HepG2 (cell line): ENCODE data around the gene SLC23A3. TPM values are rescaled to one million over a fixed set of nuclear protein-coding genes. Genes with fewer than 3 reads are reported as not detected.
A peak's percentile ranks its signal among the peaks of the same experiment; 100 is the strongest.

Source experiments
- EEA1 ChIP-seq: sonication (generic); formaldehyde crosslinking; IDR thresholded peaks from 2 replicates; pipeline ENCODE4 v1.5.1; 2020; ENCODE audit warnings: mild to moderate bottlenecking, missing genetic modification reagents, borderline replicate concordance
- ERF ChIP-seq: IDR thresholded peaks from 2 replicates; pipeline ENCODE4 v1.6.1; 2018; ENCODE audit warnings: missing biosample characterization, missing genetic modification reagents
- ETV6 ChIP-seq: sonication (generic); formaldehyde crosslinking; conservative IDR thresholded peaks from 2 replicates; pipeline ENCODE4 v1.4.0; 2020; ENCODE audit warnings: missing genetic modification reagents
- FOXP1 ChIP-seq, 2 experiments: fragments of 450-650 bp in 1 of 2; IDR thresholded peaks; 2 replicates each; pipeline ENCODE4 v1.6.1; 2017 to 2018; ENCODE audit warnings: antibody characterized with exemption in 1 of 2
- HDAC1 ChIP-seq: sonication (generic); formaldehyde crosslinking; IDR thresholded peaks from 2 replicates; pipeline ENCODE4 v1.5.1; 2020; ENCODE audit warnings: mild to moderate bottlenecking, missing genetic modification reagents
- MAFK ChIP-seq, 2 experiments: IDR thresholded peaks in 1 of 2; conservative IDR thresholded peaks in 1 of 2; 2 replicates each; pipeline ENCODE4 v1.6.1; 2011; ENCODE audit warnings: improper control_type of control experiment in 2 of 2, low read length in 2 of 2
- MTA1 ChIP-seq: sonication (generic); formaldehyde crosslinking; IDR thresholded peaks from 2 replicates; pipeline ENCODE4 v1.4.0; 2020; ENCODE audit warnings: missing genetic modification reagents, mild to moderate bottlenecking, borderline replicate concordance
- REXO4 ChIP-seq: sonication (generic); formaldehyde crosslinking; IDR thresholded peaks from 2 replicates; pipeline ENCODE4 v1.8.0; 2022; ENCODE audit warnings: missing genetic modification reagents, mild to moderate bottlenecking, borderline replicate concordance
- RFX1 ChIP-seq: fragments of 450-650 bp; IDR thresholded peaks from 2 replicates; pipeline ENCODE4 v1.6.1; 2017
- SMC3 ChIP-seq: IDR thresholded peaks from 2 replicates; pipeline ENCODE4 v1.6.1; 2011; ENCODE audit warnings: low read length, improper control_type of control experiment
- SOX5 ChIP-seq: IDR thresholded peaks from 2 replicates; pipeline ENCODE4 v1.6.1; 2016; ENCODE audit warnings: borderline replicate concordance
- ZBTB1 ChIP-seq: sonication (generic); formaldehyde crosslinking; IDR thresholded peaks from 2 replicates; pipeline ENCODE4 v1.4.0; 2020; ENCODE audit warnings: missing genetic modification reagents, borderline replicate concordance
- ZNF225 ChIP-seq: sonication (generic); formaldehyde crosslinking; IDR thresholded peaks from 2 replicates; pipeline ENCODE4 v1.4.0; 2020; ENCODE audit warnings: mild to moderate bottlenecking, missing genetic modification reagents
- ZNF556 ChIP-seq: sonication (generic); formaldehyde crosslinking; IDR thresholded peaks from 2 replicates; pipeline ENCODE4 v1.4.0; 2020; ENCODE audit warnings: mild to moderate bottlenecking, missing genetic modification reagents, borderline replicate concordance
- ZNF564 ChIP-seq: sonication (generic); formaldehyde crosslinking; IDR thresholded peaks from 2 replicates; pipeline ENCODE4 v1.8.1; 2023; ENCODE audit warnings: mild to moderate bottlenecking, missing genetic modification reagents
- ZNF644 ChIP-seq: IDR thresholded peaks from 2 replicates; pipeline ENCODE4 v1.6.1; 2016; ENCODE audit warnings: low read depth
- ZNF670 ChIP-seq: sonication (generic); formaldehyde crosslinking; IDR thresholded peaks from 2 replicates; pipeline ENCODE4 v1.8.0; 2022; ENCODE audit warnings: mild to moderate bottlenecking, missing genetic modification reagents, borderline replicate concordance
- ZNF678 ChIP-seq: sonication (generic); formaldehyde crosslinking; IDR thresholded peaks from 2 replicates; pipeline ENCODE4 v1.4.0; 2020; ENCODE audit warnings: mild to moderate bottlenecking, missing genetic modification reagents
- ZNF879 ChIP-seq: sonication (generic); formaldehyde crosslinking; IDR thresholded peaks from 2 replicates; pipeline ENCODE4 v1.8.1; 2023; ENCODE audit warnings: missing genetic modification reagents
- ZSCAN31 ChIP-seq: sonication (generic); formaldehyde crosslinking; IDR thresholded peaks from 2 replicates; pipeline ENCODE4 v1.5.0; 2020; ENCODE audit warnings: low read depth, mild to moderate bottlenecking, missing genetic modification reagents
- polyA plus RNA-seq, 8 experiments: library from polyadenylated mRNA; depleted of rRNA in 3 of 8; stranded (reverse) in 7 of 8; unstranded in 1 of 8; fragments of >200 nt; fragmentation: Illumina TruSeq in 4 of 8; extraction: Trizol in 4 of 8; gene quantifications; 2 replicates each; pipeline versions ENCODE4 v1.2.1 to v1.2.3, GENCODE V29; 2011 to 2016; ENCODE audit warnings: low read depth in 4 of 8, missing spikeins in 1 of 8, mixed read lengths in 1 of 8; ENCODE audit not compliant: insufficient read depth in 1 of 8
- total RNA-seq, 5 experiments: library from RNA; depleted of rRNA; stranded (reverse); fragments of >200 nt; fragmentation: Illumina TruSeq; extraction: Trizol; gene quantifications; 2 replicates each; pipeline ENCODE4 v1.2.3, GENCODE V29; 2016; ENCODE audit warnings: low read depth in 1 of 5
- TF ChIP-seq, protein P1 (sequence below): sonication (generic); formaldehyde crosslinking; conservative IDR thresholded peaks from 2 replicates; pipeline ENCODE4 v1.8.1; 2023; ENCODE audit warnings: missing genetic modification reagents
- TF ChIP-seq, protein P2 (sequence below): sonication (generic); formaldehyde crosslinking; IDR thresholded peaks from 2 replicates; pipeline ENCODE4 v1.5.0; 2020; ENCODE audit warnings: missing genetic modification reagents, mild to moderate bottlenecking, borderline replicate concordance
- TF ChIP-seq, protein P3 (sequence below): sonication (generic); formaldehyde crosslinking; conservative IDR thresholded peaks from 2 replicates; pipeline ENCODE4 v1.4.0; 2020; ENCODE audit warnings: missing genetic modification reagents

Gene SLC23A3
- total and polyA plus RNA-seq, 2 of the 13 experiments (the other 11 are each of a cell fraction or from before 2014, with no cell fraction given): 0.38 to 0.78 TPM

GRCh38 chr2:219178377-219179175, 8.7 kb upstream of the SLC23A3 start (continued):
- TF ChIP-seq ZNF879 (no peak), ZNF644 (CRISPR knock-in tag) (no peak), ZNF670 (CRISPR knock-in tag) (no peak), HDAC1 (CRISPR knock-in tag) (peak; percentile 2; the same call in 1 of the 2 replicates), ZNF678 (CRISPR knock-in tag) (no peak; the same call in 1 of the 2 replicates), ETV6 (CRISPR knock-in tag) (no peak), REXO4 (no peak), ZNF556 (CRISPR knock-in tag) (no peak), EEA1 (0 out of 2 replicates have a peak, but pooled peaks have one; percentile 44), ERF (CRISPR knock-in tag) (no peak), SOX5 (CRISPR knock-in tag) (no peak), ZBTB1 (no peak), RFX1 (no peak), FOXP1 (IDR thresholded peaks at IDR 0.05) (no peak), FOXP1 (CRISPR knock-in tag; IDR thresholded peaks at IDR 0.05) (no peak), ZSCAN31 (CRISPR knock-in tag) (no peak), ZNF225 (CRISPR knock-in tag) (0 out of 2 replicates have a peak, but pooled peaks have one; percentile 66), SMC3 (no peak), MAFK (conservative IDR thresholded peaks at IDR 0.05 in 1 of 2, IDR thresholded peaks at IDR 0.05 in 1 of 2; ENCODE audit: low read length in 2 of 2) (no peak), MTA1 (CRISPR knock-in tag) (no peak; the same call in 1 of the 2 replicates), ZNF564 (CRISPR knock-in tag) (no peak)
- TF ChIP-seq, protein P1, sequence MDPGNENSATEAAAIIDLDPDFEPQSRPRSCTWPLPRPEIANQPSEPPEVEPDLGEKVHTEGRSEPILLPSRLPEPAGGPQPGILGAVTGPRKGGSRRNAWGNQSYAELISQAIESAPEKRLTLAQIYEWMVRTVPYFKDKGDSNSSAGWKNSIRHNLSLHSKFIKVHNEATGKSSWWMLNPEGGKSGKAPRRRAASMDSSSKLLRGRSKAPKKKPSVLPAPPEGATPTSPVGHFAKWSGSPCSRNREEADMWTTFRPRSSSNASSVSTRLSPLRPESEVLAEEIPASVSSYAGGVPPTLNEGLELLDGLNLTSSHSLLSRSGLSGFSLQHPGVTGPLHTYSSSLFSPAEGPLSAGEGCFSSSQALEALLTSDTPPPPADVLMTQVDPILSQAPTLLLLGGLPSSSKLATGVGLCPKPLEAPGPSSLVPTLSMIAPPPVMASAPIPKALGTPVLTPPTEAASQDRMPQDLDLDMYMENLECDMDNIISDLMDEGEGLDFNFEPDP (CRISPR knock-in tag): no peak
- TF ChIP-seq, protein P2, sequence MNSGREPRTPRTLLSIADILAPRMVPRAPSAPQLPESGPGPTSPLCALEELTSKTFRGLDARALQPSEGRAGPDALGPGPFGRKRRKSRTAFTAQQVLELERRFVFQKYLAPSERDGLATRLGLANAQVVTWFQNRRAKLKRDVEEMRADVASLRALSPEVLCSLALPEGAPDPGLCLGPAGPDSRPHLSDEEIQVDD (CRISPR knock-in tag): no peak
- TF ChIP-seq, protein P3, sequence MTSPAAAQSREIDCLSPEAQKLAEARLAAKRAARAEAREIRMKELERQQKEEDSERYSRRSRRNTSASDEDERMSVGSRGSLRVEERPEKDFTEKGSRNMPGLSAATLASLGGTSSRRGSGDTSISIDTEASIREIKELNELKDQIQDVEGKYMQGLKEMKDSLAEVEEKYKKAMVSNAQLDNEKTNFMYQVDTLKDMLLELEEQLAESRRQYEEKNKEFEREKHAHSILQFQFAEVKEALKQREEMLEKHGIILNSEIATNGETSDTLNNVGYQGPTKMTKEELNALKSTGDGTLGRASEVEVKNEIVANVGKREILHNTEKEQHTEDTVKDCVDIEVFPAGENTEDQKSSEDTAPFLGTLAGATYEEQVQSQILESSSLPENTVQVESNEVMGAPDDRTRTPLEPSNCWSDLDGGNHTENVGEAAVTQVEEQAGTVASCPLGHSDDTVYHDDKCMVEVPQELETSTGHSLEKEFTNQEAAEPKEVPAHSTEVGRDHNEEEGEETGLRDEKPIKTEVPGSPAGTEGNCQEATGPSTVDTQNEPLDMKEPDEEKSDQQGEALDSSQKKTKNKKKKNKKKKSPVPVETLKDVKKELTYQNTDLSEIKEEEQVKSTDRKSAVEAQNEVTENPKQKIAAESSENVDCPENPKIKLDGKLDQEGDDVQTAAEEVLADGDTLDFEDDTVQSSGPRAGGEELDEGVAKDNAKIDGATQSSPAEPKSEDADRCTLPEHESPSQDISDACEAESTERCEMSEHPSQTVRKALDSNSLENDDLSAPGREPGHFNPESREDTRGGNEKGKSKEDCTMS: no peak
